Measurements from ENCODE around the gene ADAMTS3.
A peak's percentile ranks its signal among the peaks of the same experiment; 100 is the strongest.

Gene ADAMTS3

GRCh38 chr4:72290737-72291136, 278.3 kb downstream of the ADAMTS3 start:
- no peak overlapping the region for H3K4me3 ChIP-seq (ENCODE audit: low read length)
- TF ChIP-seq, protein P1, sequence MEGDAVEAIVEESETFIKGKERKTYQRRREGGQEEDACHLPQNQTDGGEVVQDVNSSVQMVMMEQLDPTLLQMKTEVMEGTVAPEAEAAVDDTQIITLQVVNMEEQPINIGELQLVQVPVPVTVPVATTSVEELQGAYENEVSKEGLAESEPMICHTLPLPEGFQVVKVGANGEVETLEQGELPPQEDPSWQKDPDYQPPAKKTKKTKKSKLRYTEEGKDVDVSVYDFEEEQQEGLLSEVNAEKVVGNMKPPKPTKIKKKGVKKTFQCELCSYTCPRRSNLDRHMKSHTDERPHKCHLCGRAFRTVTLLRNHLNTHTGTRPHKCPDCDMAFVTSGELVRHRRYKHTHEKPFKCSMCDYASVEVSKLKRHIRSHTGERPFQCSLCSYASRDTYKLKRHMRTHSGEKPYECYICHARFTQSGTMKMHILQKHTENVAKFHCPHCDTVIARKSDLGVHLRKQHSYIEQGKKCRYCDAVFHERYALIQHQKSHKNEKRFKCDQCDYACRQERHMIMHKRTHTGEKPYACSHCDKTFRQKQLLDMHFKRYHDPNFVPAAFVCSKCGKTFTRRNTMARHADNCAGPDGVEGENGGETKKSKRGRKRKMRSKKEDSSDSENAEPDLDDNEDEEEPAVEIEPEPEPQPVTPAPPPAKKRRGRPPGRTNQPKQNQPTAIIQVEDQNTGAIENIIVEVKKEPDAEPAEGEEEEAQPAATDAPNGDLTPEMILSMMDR (conservative IDR thresholded peaks at IDR 0.05; ENCODE audit: low read length), result no peak
- DNase-seq (ENCODE audit: low read depth), result no peak

GRCh38 chr4:72286910-72287309, 282.1 kb downstream of the ADAMTS3 start:
- no peak for DNase-seq (ENCODE audit: low read depth)
- TF ChIP-seq, protein P1 (conservative IDR thresholded peaks at IDR 0.05; ENCODE audit: low read length), result no peak

GRCh38 chr4:72286185-72286584, 282.8 kb downstream of the ADAMTS3 start:
- no peak overlapping the region for H3K4me3 ChIP-seq (ENCODE audit: low read length)
- peak; percentile 15 for DNase-seq (ENCODE audit: low read depth)
- TF ChIP-seq, protein P1 (conservative IDR thresholded peaks at IDR 0.05; ENCODE audit: low read length), result 0 out of 2 replicates have a peak, but pooled peaks have one; percentile 19

More at GRCh38 chr4:72286910-72287309, 282.1 kb downstream of the ADAMTS3 start:
- H3K4me3 ChIP-seq (ENCODE audit: low read length), result no peak overlapping the region

GRCh38 chr4:72283357-72283756, 285.7 kb downstream of the ADAMTS3 start:
- TF ChIP-seq, protein P1 (conservative IDR thresholded peaks at IDR 0.05; ENCODE audit: low read length), result no peak
- H3K4me3 ChIP-seq (ENCODE audit: low read length), result no peak overlapping the region
- no peak for DNase-seq (ENCODE audit: low read depth)

GRCh38 chr4:72280252-72280651, 288.8 kb downstream of the ADAMTS3 start:
- DNase-seq (ENCODE audit: low read depth), result no peak
- TF ChIP-seq, protein P1 (conservative IDR thresholded peaks at IDR 0.05; ENCODE audit: low read length), result no peak
- H3K4me3 ChIP-seq (ENCODE audit: low read length), result no peak overlapping the region

DNA sequence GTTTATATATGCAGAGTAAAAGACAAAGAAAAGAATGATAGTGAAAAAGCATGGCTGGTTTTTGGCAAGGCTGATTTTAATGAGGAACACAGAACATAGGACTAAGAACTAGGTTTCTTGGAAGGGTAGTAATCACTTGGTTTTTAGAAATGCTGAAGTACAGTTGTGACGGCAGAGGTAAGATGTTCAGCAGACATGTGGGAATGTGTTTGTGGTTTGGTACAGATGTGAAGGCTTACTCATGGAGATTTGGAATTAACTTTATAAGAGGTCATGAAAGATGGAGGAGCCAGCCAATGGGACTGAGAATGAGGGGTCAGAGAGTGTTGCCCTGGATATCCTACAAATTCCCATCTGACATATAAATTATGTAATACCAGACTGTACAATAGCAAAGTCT, 293.6 kb downstream of the ADAMTS3 start:
- DNase-seq (ENCODE audit: low read depth), result peak; percentile 1
- no peak overlapping the region for H3K4me3 ChIP-seq (ENCODE audit: low read length)
- TF ChIP-seq, protein P1 (conservative IDR thresholded peaks at IDR 0.05; ENCODE audit: low read length), result no peak

- TF ChIP-seq, protein P1 (conservative IDR thresholded peaks at IDR 0.05; ENCODE audit: low read length), result no peak
- DNase-seq (ENCODE audit: low read depth), result no peak
- H3K4me3 ChIP-seq (ENCODE audit: low read length), result no peak overlapping the region
Observed at GRCh38 chr4:72274251-72274650, 294.8 kb downstream of the ADAMTS3 start.
